ENCODE data around the gene CUL2. TPM values are rescaled to one million over a fixed set of nuclear protein-coding genes. Genes with fewer than 3 reads are reported as not detected.

Gene CUL2
- total RNA-seq, 1 donor from 2014 or later, result 34.3 TPM

DNA sequence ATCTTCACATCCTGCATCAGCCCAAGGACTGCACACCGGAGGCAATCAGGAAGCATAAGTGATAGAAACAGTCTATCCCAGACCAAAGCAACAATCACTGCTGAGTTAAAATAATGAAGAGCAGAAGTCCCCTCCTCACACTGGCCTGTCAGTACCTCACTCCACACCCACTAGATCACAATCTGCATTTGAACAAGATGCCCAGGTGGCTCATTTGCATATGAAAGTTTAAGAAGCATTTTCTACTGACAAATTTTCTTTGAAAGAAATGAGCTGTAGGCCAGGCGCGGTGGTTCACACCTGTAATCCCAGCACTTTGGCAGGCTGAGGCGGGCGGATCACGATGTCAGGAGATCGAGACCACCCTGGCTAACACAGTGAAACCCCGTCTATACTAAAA is 77.4 kb downstream of the CUL2 start:
- Mint-ChIP-seq H3K27me3 (ENCODE audit: unreplicated experiment) (no peaks in the 10 kb centered on the region), H3K4me1 (ENCODE audit: unreplicated experiment) (peaks cover 4% of the 10 kb centered on the region), H3K9me3 (ENCODE audit: unreplicated experiment) (no peaks in the 10 kb centered on the region), H3K27ac (ENCODE audit: unreplicated experiment) (no peak overlapping the region), H3K36me3 (ENCODE audit: unreplicated experiment) (peaks cover 35% of the 10 kb centered on the region), H3K4me3 (ENCODE audit: unreplicated experiment) (no peak overlapping the region)
- no peak for DNase-seq (ENCODE audit: extremely low spot score, unreplicated experiment)
- TF ChIP-seq, protein P1, sequence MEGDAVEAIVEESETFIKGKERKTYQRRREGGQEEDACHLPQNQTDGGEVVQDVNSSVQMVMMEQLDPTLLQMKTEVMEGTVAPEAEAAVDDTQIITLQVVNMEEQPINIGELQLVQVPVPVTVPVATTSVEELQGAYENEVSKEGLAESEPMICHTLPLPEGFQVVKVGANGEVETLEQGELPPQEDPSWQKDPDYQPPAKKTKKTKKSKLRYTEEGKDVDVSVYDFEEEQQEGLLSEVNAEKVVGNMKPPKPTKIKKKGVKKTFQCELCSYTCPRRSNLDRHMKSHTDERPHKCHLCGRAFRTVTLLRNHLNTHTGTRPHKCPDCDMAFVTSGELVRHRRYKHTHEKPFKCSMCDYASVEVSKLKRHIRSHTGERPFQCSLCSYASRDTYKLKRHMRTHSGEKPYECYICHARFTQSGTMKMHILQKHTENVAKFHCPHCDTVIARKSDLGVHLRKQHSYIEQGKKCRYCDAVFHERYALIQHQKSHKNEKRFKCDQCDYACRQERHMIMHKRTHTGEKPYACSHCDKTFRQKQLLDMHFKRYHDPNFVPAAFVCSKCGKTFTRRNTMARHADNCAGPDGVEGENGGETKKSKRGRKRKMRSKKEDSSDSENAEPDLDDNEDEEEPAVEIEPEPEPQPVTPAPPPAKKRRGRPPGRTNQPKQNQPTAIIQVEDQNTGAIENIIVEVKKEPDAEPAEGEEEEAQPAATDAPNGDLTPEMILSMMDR (IDR thresholded peaks at IDR 0.05), result no peak

DNA sequence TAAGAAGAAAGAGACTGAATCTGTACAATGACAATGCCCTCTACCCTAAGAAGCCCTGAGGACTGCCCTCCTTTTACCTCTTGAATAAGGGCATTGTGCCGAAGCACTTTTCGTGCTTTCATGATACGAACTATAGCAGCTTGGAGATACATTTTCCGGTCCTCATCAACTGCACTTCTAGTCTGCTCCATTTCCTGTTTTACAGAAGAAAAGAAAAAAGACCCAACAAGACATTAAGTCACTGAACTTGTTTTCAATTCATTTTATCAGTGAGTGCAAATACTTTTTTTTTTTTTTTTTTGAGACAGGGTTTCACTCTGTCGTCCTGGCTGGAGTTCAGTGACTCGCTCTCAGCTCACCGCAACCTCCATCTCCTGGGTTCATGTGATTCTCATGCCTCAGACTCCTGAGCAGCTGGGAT is 78.4 kb downstream of the CUL2 start:
- DNase-seq (ENCODE audit: extremely low spot score, unreplicated experiment), result no peak
- no peak overlapping the region for H3K27ac Mint-ChIP-seq (ENCODE audit: unreplicated experiment)
- TF ChIP-seq, protein P1 (IDR thresholded peaks at IDR 0.05), result no peak
- peaks cover 32% of the 10 kb centered on the region for H3K36me3 Mint-ChIP-seq (ENCODE audit: unreplicated experiment)
- H3K9me3 Mint-ChIP-seq (ENCODE audit: unreplicated experiment), result no peaks in the 10 kb centered on the region
- no peaks in the 10 kb centered on the region for H3K27me3 Mint-ChIP-seq (ENCODE audit: unreplicated experiment)
- H3K4me3 Mint-ChIP-seq (ENCODE audit: unreplicated experiment), result no peak overlapping the region
- H3K4me1 Mint-ChIP-seq (ENCODE audit: unreplicated experiment), result peaks cover 8% of the 10 kb centered on the region

DNA sequence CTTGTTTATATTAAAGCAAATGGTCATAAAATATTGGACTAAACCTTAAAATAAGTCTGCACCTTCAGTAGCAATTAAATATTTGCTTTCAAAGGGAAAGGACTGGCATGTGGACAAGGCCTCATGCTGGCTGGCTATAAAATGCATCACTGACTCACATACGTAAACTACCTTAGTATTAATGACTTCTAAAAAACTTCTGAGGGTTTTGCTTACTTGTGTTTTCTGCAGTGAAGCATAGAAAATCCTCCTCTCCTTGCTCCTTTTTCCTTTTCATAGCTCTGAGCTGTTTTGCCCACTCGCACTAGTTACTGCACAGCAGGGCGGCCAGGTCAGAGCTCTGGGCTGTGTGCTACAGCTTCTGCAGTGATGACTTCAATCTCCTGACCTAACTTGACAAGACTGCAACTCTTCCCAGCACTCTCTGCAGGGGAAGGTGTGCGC is 82.3 kb downstream of the CUL2 start:
- peaks cover 27% of the 10 kb centered on the region for H3K36me3 Mint-ChIP-seq (ENCODE audit: unreplicated experiment)
- no peak overlapping the region for H3K27ac Mint-ChIP-seq (ENCODE audit: unreplicated experiment)
- no peaks in the 10 kb centered on the region for H3K27me3 Mint-ChIP-seq (ENCODE audit: unreplicated experiment)
- peaks cover 11% of the 10 kb centered on the region for H3K4me1 Mint-ChIP-seq (ENCODE audit: unreplicated experiment)
- H3K4me3 Mint-ChIP-seq (ENCODE audit: unreplicated experiment), result no peak overlapping the region
- TF ChIP-seq, protein P1 (IDR thresholded peaks at IDR 0.05), result no peak
- no peak for DNase-seq (ENCODE audit: extremely low spot score, unreplicated experiment)
- no peaks in the 10 kb centered on the region for H3K9me3 Mint-ChIP-seq (ENCODE audit: unreplicated experiment)

DNA sequence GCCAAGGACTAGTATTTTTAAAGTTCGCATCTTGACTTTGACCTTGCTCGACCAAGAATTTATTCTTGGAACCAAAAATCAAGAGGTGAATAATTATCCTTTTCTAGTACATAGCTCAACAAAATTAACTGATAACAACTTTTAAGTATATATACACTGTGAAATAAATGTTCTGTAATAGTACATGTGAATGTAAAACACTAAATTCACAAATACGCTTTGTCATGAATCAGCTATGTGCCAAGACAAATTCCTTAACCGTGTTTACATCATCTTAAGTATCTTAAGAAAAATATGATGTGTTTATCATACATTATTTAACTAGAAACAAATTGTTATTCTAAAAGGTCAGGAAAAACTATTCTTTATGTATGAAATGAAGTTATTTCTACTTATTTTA is 83.3 kb downstream of the CUL2 start:
- Mint-ChIP-seq H3K27ac (ENCODE audit: unreplicated experiment) (no peak overlapping the region), H3K27me3 (ENCODE audit: unreplicated experiment) (no peaks in the 10 kb centered on the region), H3K36me3 (ENCODE audit: unreplicated experiment) (peaks cover 16% of the 10 kb centered on the region), H3K9me3 (ENCODE audit: unreplicated experiment) (no peaks in the 10 kb centered on the region), H3K4me3 (ENCODE audit: unreplicated experiment) (no peak overlapping the region), H3K4me1 (ENCODE audit: unreplicated experiment) (peaks cover 11% of the 10 kb centered on the region)
- TF ChIP-seq, protein P1 (IDR thresholded peaks at IDR 0.05), result no peak
- DNase-seq (ENCODE audit: extremely low spot score, unreplicated experiment), result no peak

DNA sequence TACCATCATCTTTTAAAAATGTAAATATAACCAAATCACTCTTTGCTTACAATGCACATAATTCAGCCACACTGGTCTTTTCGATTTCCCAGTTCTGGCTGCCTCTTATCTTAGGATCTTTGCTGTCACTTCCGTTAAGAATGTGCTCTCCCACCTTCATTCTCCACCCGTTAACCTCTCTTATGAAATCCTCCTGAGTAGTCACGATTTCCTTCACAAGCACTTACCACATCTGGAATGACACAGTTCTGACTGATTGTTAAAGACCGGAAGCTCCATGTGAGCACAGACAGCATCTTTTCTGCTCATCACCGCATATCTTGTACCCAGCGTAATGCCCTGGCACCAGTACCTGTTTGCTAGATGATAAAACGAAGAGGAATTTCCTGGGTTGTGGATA is 84.3 kb downstream of the CUL2 start:
- TF ChIP-seq, protein P1 (IDR thresholded peaks at IDR 0.05), result no peak
- Mint-ChIP-seq H3K36me3 (ENCODE audit: unreplicated experiment) (peaks cover 15% of the 10 kb centered on the region), H3K9me3 (ENCODE audit: unreplicated experiment) (no peaks in the 10 kb centered on the region), H3K4me3 (ENCODE audit: unreplicated experiment) (no peak overlapping the region), H3K4me1 (ENCODE audit: unreplicated experiment) (peaks cover 11% of the 10 kb centered on the region), H3K27ac (ENCODE audit: unreplicated experiment) (no peak overlapping the region), H3K27me3 (ENCODE audit: unreplicated experiment) (no peaks in the 10 kb centered on the region)
- DNase-seq (ENCODE audit: extremely low spot score, unreplicated experiment), result no peak

Measured in osteocyte (in vitro differentiated cells).